Smooth muscle cell (in vitro differentiated cells): ENCODE results near the gene DOCK3. TPM values are rescaled to one million over a fixed set of nuclear protein-coding genes. Genes with fewer than 3 reads are reported as not detected.

ENCODE experiments used
- DNase-seq: peaks from one replicate; lab custom pipeline; 2025; ENCODE audit not compliant: unreplicated experiment; lab: John Stamatoyannopoulos, UW
- H2AFZ ChIP-seq: fragments of 200-600 bp; sonication (generic); 2 replicates; pipeline ENCODE4 v1.6.0; 2016; ENCODE audit warnings: antibody characterized with exemption, low read depth, mild to moderate bottlenecking
- H3F3A ChIP-seq: fragments of 200-600 bp; sonication (generic); 2 replicates; pipeline ENCODE4 v1.6.0; 2017; ENCODE audit warnings: antibody characterized with exemption, low read depth
- H3K27ac ChIP-seq: fragments of 200-600 bp; sonication (generic); 2 replicates; pipeline ENCODE4 v1.5.1; 2016; ENCODE audit warnings: low read depth, mild to moderate bottlenecking
- H3K27me3 ChIP-seq: fragments of 200-600 bp; sonication (generic); 2 replicates; pipeline ENCODE4 v1.6.1; 2016; ENCODE audit warnings: low read depth, mild to moderate bottlenecking
- H3K36me3 ChIP-seq: fragments of 200-600 bp; sonication (generic); 2 replicates; pipeline ENCODE4 v1.5.1; 2016; ENCODE audit warnings: low read depth
- H3K4me1 ChIP-seq: fragments of 200-600 bp; sonication (generic); 2 replicates; pipeline ENCODE4 v1.5.1; 2016; ENCODE audit warnings: low read depth
- H3K4me2 ChIP-seq: fragments of 200-600 bp; sonication (generic); 2 replicates; pipeline ENCODE4 v1.6.0; 2016; ENCODE audit warnings: mild to moderate bottlenecking
- H3K4me3 ChIP-seq: fragments of 200-600 bp; sonication (generic); 2 replicates; pipeline ENCODE4 v1.5.1; 2016; ENCODE audit warnings: mild to moderate bottlenecking
- H3K79me2 ChIP-seq: fragments of 200-600 bp; sonication (generic); 2 replicates; pipeline ENCODE4 v1.6.0; 2016; ENCODE audit warnings: low read depth, mild to moderate bottlenecking
- H3K9ac ChIP-seq: fragments of 200-600 bp; sonication (generic); 2 replicates; pipeline ENCODE4 v1.6.0; 2016; ENCODE audit warnings: low read depth
- H3K9me3 ChIP-seq: fragments of 200-600 bp; sonication (generic); replicated peaks from 2 replicates; pipeline ENCODE4 v1.5.1; 2016; ENCODE audit warnings: low read depth
- H4K20me1 ChIP-seq: fragments of 200-600 bp; sonication (generic); 2 replicates; pipeline ENCODE4 v1.6.0; 2016; ENCODE audit warnings: low read depth
- CTCF ChIP-seq: fragments of 200-600 bp; sonication (generic); IDR thresholded peaks from 2 replicates; pipeline ENCODE4 v1.5.1; 2017; ENCODE audit warnings: borderline replicate concordance, mild to moderate bottlenecking, antibody characterized with exemption; ENCODE audit not compliant: insufficient read depth, poor library complexity, severe bottlenecking
- WGBS: methylation state at CpG from one replicate; pipeline ENCODE4 v1.1.7; 2016; ENCODE audit warnings: low lambda C conversion rate; 5-methylcytosine and 5-hydroxymethylcytosine counted together
- polyA plus RNA-seq: library from polyadenylated mRNA; unstranded; fragments of >200 nt; fragmentation: Nextera tagmentation; extraction: Ambion mirVana; gene quantifications from 2 replicates; pipeline ENCODE4 v1.2.1, GENCODE V29; 2016
- total RNA-seq: library from RNA; depleted of rRNA; stranded (reverse); fragments of >200 nt; gene quantifications from 2 replicates; pipeline ENCODE4 v1.2.3, GENCODE V29; 2014

Gene DOCK3
- total and polyA plus RNA-seq, 2 experiments from 2014 or later = 0.29 to 2.2 TPM

GRCh38 chr3:50816894-50817293, 142.2 kb downstream of the DOCK3 start:
- no peak for TF ChIP-seq CTCF
- peaks cover 15% of the 10 kb centered on the region for H3K4me1 ChIP-seq

GRCh38 chr3:50817756-50818529, 143.2 kb downstream of the DOCK3 start:
- 22% methylated on average over 3 of the region's 3 CpGs for WGBS
- peak overlapping the region; percentile 78 for H3K27ac ChIP-seq

More at GRCh38 chr3:50816894-50817293, 142.2 kb downstream of the DOCK3 start:
- WGBS = 53% methylated on average over 3 of the region's 3 CpGs
- Histone ChIP-seq H4K20me1 (no peaks in the 10 kb centered on the region), H3F3A (no peaks in the 10 kb centered on the region), H3K4me2 (no peak overlapping the region), H3K27me3 (no peaks in the 10 kb centered on the region), H3K9me3 (no peaks in the 10 kb centered on the region), H3K4me3 (no peak overlapping the region), H3K36me3 (no peaks in the 10 kb centered on the region), H3K79me2 (no peaks in the 10 kb centered on the region), H2AFZ (no peak overlapping the region), H3K9ac (no peak overlapping the region), H3K27ac (peak overlapping the region; percentile 78)
- no peak for DNase-seq

DNA sequence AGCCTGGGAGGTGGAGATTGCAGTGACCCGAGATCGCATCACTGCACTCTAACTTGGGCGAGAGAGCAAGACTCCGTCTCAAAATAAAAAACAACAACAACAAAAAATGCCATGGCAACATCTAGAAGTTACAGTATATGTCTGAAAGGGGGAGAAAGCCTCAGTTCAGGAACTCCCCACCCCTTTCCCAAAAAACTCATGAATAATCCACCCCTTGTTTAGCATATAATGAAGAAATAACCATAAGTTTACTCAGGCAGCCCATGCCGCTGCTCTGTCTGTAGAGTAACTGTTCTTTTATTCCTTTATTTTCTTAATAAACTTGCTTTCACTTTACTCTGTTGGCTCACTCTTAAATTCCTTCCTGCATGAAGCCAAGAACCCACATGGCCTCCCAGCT, 145.2 kb downstream of the DOCK3 start:
- no peak overlapping the region for H3K27ac ChIP-seq
- no peaks in the 10 kb centered on the region for H3K79me2 ChIP-seq
- no peak for DNase-seq
- TF ChIP-seq CTCF = no peak
- H3K9me3 ChIP-seq = no peaks in the 10 kb centered on the region
- no peaks in the 10 kb centered on the region for H3K36me3 ChIP-seq
- no peak overlapping the region for H3K4me2 ChIP-seq
- H2AFZ ChIP-seq = no peak overlapping the region
- 93% methylated on average over 5 of the region's 5 CpGs for WGBS
- H4K20me1 ChIP-seq = no peaks in the 10 kb centered on the region
- no peaks in the 10 kb centered on the region for H3F3A ChIP-seq
- H3K4me3 ChIP-seq = no peak overlapping the region
- no peak overlapping the region for H3K9ac ChIP-seq
- no peaks in the 10 kb centered on the region for H3K27me3 ChIP-seq
- peaks cover 15% of the 10 kb centered on the region for H3K4me1 ChIP-seq

More at GRCh38 chr3:50817756-50818529, 143.2 kb downstream of the DOCK3 start:
- H4K20me1 ChIP-seq = no peaks in the 10 kb centered on the region
- H3K9ac ChIP-seq = no peak overlapping the region
- no peaks in the 10 kb centered on the region for H3K79me2 ChIP-seq
- no peak overlapping the region for H3K4me2 ChIP-seq
- H3K4me1 ChIP-seq = peaks cover 15% of the 10 kb centered on the region
- H3K27me3 ChIP-seq = no peaks in the 10 kb centered on the region
- no peak for TF ChIP-seq CTCF
- no peaks in the 10 kb centered on the region for H3F3A ChIP-seq
- H2AFZ ChIP-seq = no peak overlapping the region
- no peak for DNase-seq
- no peaks in the 10 kb centered on the region for H3K9me3 ChIP-seq
- H3K4me3 ChIP-seq = no peak overlapping the region
- H3K36me3 ChIP-seq = no peaks in the 10 kb centered on the region

DNA sequence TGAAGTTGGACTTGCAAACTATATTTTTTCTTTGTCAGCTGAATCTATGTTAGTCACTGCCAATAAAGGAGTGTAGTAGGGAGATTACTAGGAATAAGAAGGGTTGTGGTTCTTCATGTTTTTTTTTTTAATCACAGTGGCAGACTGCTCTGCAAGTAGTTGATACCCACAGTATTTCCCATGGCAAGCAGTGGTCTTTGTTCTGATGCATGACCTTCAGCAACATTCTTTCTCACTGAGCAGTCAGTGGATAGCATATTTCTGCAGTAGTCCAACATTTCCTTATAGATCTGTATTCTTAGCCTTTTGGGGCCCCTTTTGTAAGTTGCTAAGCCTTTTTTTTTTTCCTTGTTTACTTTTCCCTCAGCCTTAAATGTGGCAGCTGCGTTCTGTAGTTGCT, 151.1 kb downstream of the DOCK3 start:
- no peaks in the 10 kb centered on the region for H3K79me2 ChIP-seq
- no peak for TF ChIP-seq CTCF
- H2AFZ ChIP-seq = no peak overlapping the region
- H3K4me1 ChIP-seq = no peaks in the 10 kb centered on the region
- no peaks in the 10 kb centered on the region for H3K36me3 ChIP-seq
- no peaks in the 10 kb centered on the region for H3F3A ChIP-seq
- no peaks in the 10 kb centered on the region for H3K27me3 ChIP-seq
- H3K4me3 ChIP-seq = no peak overlapping the region
- H3K9ac ChIP-seq = no peak overlapping the region
- H4K20me1 ChIP-seq = no peaks in the 10 kb centered on the region
- H3K4me2 ChIP-seq = peak overlapping the region; percentile 41
- H3K9me3 ChIP-seq = no peaks in the 10 kb centered on the region
- DNase-seq = no peak
- no peak overlapping the region for H3K27ac ChIP-seq
- 35% methylated on average over 1 of the region's 1 CpG for WGBS
